HG02943 (cell line): ENCODE measurements around the gene NKD2.

ENCODE experiments used
- ATAC-seq: cut with Tn5 transposase; IDR thresholded peaks from one replicate; pipeline ENCODE4 v1.9.1; 2021; ENCODE audit warnings: mild to moderate bottlenecking, low read depth, moderate library complexity; ENCODE audit not compliant: unreplicated experiment

The NKD2 gene

DNA sequence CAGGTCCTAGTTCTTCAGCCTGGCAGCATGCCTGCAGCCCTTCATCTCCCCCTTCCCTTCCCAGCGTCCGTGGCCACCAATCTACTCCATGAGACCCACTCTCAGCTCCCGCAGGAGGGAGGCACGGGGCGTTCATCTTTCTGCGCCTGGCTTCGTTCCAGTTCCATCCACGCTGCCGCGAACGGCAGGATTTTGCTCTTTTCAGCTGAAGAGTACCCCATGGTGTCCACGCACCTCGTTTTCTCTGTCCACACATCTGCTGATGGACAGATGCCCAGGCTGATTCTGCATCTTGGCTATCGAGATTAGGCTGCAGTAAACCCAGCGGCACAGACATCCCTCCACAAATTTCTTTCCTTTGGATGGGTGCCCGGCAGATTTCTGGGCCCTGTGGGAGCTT, 30.5 kb upstream of the NKD2 start:
- no peak for ATAC-seq

- no peak for ATAC-seq
Observed at GRCh38 chr5:978693-979092, 29.9 kb upstream of the NKD2 start.

- no peak for ATAC-seq
Observed at GRCh38 chr5:979100-979817, 29.3 kb upstream of the NKD2 start.

GRCh38 chr5:980001-980588, 28.5 kb upstream of the NKD2 start:
- no peak for ATAC-seq

DNA sequence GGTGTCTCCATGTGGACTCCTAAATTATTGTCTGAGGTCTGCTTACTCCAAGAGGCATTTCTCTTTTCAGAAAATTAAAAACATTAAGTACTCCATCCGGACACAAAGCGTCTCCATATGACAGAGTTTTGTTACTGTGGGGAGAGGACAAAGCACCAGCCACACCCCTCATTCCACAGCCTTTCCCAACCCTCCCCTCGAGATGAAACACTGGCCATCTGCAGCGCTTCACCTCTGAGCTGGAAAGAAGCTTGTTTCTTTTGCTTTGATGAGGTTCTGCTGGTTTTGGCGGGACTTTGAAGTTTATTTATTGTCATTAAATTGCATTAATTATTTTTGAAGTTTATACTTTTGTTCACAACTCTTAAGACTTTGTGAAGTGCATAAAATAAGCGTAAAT, 27.6 kb upstream of the NKD2 start:
- ATAC-seq, result no peak

DNA sequence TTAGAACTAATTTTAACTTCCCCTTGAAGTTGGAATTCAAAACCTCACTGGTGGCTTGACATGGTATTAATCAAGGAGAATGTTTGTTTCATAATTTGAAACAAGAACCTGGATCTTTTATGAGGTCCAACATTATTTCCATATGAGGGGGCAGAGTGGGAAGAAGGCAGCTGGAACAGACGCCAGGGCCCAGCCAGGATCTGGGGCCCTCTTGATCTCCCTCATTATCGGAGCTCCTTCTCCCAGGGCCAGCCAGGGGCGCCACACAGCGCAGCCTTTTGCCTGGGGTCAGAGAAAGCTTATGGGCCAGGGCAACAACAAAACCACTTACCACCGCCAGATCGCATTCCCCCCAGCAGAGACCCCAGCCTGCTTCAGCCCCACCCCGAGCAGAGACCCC, 27.1 kb upstream of the NKD2 start:
- ATAC-seq, result no peak

DNA sequence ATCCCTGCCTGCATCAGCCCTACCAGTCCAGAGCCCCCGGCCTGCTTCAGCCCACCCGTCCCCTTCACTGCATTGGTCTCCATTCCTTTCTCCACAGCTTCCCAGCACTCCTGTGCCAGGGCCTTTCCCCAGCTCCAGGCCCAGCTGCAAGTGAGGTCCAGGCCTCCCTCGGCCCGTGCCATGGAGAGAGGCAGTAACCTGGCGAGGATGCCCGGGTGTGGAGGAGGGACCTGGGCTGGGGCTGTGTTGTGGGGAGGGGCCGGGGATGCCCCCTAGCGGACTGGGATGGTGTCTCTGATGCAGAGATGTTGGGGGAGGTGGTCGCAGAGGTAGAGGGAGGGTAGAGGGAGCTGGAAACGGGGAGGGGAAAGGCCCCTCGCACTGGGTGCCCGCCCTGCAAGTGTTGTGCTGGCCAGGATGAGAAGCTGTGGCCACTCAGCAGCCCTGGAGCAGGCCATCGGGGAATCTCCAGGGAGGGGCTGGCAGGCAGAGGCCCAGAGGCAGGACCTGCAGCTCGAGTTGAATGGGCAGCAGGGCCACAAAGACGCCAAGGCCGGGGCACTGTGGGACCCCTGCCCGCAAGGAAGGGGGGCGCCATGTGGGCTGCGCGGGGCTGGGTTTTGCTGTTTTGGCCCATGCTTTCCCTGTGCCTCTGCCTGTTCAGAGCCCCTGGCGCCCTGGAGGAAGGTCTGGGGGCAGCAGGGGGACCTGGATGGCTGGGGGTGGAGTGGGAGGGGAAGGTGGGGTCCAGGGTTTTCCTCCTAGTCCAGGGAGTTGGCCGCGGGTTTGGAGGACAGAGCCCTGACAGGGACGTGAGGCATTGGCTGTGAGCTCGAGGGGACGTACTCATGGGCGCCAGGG, 26.0 kb upstream of the NKD2 start:
- no peak for ATAC-seq

DNA sequence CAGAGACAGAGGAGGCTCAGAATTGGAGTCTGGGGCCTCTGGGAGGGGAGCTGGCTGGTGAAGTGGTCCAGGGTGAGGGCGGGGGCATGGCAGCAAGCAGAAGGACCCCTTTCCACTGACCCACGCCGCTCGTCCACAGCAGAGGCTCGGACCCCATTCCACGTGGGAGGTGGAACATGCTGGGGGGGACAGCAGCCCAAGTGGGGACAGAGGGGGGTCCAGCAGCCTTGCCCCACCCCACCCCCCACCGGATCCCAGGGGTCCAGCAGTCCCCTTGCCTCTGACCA, 25.4 kb upstream of the NKD2 start:
- no peak for ATAC-seq

- no peak for ATAC-seq
Observed at GRCh38 chr5:983568-983967, 25.0 kb upstream of the NKD2 start.

DNA sequence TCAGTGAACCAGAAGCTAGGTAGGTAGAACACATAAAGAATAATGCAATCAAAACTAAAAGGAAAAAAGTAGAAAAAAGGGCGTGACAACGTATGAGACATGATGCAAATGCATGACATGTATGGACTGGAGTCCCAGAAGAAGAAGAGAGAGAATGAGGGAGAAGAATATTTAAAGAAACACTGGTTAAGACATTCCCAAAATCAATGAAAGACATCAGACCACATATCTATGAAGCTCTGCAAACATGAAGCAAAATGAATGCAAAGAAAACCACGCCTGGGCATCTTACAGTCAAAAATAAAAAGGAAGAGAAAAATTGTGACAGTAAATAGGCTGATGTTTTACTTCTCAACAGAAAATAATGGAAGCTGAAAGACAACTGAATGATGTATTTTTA, 23.8 kb upstream of the NKD2 start:
- ATAC-seq, result no peak

GRCh38 chr5:987761-988160, 20.8 kb upstream of the NKD2 start:
- no peak for ATAC-seq

GRCh38 chr5:988322-988721, 20.3 kb upstream of the NKD2 start:
- ATAC-seq, result no peak

DNA sequence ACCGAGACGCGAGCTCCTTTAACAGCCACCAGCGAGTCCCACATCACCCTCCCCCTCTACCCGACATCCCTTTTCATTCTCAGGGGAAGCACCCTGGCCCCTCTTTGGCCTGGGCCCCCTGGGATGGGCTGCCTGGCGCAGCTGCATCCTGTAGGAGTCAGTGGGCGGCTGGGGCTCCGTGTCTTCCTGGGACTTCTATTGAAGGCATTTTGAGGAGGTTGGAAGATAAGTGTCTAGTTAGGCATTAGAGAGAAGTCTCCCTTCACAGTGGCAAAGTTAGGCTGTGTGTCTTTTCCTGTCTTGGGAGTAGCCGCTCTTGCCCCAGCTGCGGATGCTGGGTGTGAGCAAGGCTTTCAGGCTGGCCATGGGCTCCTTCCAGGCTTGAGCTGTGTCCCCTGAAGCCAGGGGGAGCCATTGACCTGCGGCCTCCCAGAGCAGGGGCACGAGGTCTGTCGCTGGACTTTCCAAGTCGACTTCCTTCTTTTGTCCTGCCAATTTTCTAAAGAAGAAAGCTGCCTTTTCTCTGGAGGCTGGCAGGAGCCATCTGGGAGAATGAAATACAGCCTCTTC, 18.6 kb upstream of the NKD2 start:
- no peak for ATAC-seq

DNA sequence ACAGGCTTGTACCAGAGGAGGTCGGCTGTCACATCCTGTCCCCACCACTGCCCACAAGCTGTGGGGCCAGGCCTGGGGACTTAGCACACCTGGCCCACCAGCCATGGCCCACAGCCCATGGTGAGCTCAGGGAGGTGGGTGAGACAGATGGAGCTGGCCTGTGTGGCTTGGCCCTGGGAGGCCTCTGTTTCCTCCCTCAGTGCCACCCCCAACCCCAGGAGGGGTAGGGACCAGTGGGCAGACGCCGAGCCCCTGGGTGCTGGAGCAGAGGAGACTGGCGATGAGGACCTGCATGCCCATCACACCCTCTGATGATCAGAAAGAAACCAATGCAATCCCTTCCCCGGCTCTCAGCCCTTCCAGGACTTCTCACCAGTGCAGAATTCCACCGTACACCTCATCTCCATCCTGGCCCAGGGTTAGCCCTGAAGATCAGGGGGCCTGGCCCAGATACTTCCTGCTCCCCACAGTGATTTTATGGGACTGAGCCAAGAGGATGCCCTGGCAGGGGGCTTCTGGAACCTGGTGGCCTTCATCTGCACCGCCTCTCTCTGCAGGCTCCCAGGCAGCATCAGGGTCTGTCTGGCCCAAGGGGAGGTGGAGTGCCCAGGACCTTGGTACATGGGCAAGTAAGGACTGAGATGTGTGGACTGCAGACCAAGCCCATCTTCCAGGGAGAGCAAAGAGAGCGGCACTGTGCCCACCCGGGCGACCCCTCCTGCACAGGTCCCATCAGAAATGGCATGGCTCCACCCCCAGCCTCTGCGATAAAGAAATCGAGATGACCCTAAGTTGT, 16.9 kb upstream of the NKD2 start:
- no peak for ATAC-seq

GRCh38 chr5:994272-994607, 14.4 kb upstream of the NKD2 start:
- no peak for ATAC-seq

GRCh38 chr5:994821-995220, 13.8 kb upstream of the NKD2 start:
- ATAC-seq, result no peak

- no peak for ATAC-seq
Observed at GRCh38 chr5:995318-995717, 13.3 kb upstream of the NKD2 start.

DNA sequence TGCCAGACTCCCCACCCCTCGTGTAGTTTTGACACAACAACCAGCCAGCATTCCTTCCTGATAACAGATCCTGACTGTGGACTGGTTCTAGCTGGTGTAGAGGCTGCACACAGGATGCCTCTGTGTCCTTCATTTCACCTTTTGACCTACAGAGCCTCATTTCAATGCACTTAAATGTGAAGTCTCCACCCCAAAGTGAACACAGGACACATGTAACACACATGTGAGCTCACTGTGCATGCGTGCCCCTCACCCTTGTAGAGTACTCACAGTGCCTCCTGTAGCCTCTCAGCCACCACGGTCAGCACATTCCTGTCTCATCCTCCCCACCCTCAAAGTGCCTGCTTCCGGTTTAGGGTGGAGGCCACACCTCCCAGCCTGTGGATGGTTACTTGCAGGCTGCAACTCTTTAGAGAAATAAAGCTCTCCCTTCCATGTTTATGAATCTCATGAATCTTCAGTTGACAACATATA, 11.6 kb upstream of the NKD2 start:
- no peak for ATAC-seq

DNA sequence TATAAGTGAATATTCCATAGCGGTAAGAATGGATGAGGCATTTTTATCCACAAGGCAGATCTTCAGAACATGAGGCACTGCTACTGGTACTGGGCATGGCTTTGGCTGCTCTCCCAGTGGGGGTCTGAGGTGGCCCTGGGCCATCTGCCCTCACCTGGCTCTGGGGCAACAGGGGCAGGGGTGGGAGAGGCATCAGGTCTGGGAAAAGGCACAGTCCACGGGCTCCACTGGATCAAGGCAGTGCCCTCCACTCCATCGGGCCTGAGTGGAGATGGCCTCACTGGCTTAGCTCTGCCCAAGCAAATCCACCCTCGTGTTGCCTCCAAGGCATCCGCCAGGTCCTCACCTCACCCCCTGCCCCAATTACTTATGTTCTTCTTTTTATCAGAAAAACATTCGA, 10.9 kb upstream of the NKD2 start:
- no peak for ATAC-seq

- no peak for ATAC-seq
Observed at GRCh38 chr5:998246-999031, 10.2 kb upstream of the NKD2 start.
